Right lobe of liver (tissue), 6 donors: ENCODE measurements around the gene TAB2. TPM values are rescaled to one million over a fixed set of nuclear protein-coding genes. Genes with fewer than 3 reads are reported as not detected.

ENCODE experiments used
- ATAC-seq, 4 donors: fragments of 200-7000 bp; cut with Tn5 transposase; one replicate each; pipeline ENCODE4 v1.9.1; 2020; ENCODE audit warnings: mild to moderate bottlenecking in 4 of 4, moderate library complexity in 4 of 4
- DNase-seq, 3 donors: peaks; one replicate each; pipeline ENCODE4 v3.0.0-alpha.2; 2020
- H3K27ac ChIP-seq, 3 donors: fragments of 200-600 bp; one replicate each; pipeline ENCODE4 v1.8.0; 2022
- H3K27me3 ChIP-seq, 2 donors: fragments of 200-600 bp; one replicate each; pipeline ENCODE4 v1.8.0; 2022
- H3K36me3 ChIP-seq, 4 donors: fragments of 200-600 bp; sonication (generic) in 1 of 4; one replicate each; pipeline versions ENCODE4 v1.5.1 to v1.8.0; 2017 to 2022; ENCODE audit warnings: control low read depth in 1 of 4
- H3K4me1 ChIP-seq, 4 donors: fragments of 200-600 bp; sonication (generic) in 1 of 4; one replicate each; pipeline versions ENCODE4 v1.5.1 to v1.8.0; 2017 to 2022; ENCODE audit warnings: control low read depth in 1 of 4
- H3K4me3 ChIP-seq, 3 donors: fragments of 200-600 bp; one replicate each; pipeline ENCODE4 v1.8.0; 2022
- H3K9me3 ChIP-seq, 4 donors: fragments of 200-600 bp; sonication (generic) in 1 of 4; one replicate each; pipeline versions ENCODE4 v1.5.1 to v1.8.0; 2017 to 2022; ENCODE audit warnings: control low read depth in 1 of 4
- POLR2A ChIP-seq: fragments of 450-650 bp; IDR thresholded peaks from one replicate; pipeline ENCODE4 v1.6.1; 2017; ENCODE audit warnings: antibody characterized with exemption, mild to moderate bottlenecking
- WGBS: methylation state at CpG from one replicate; pipeline ENCODE4 v1.1.6; 2018; ENCODE audit warnings: low coverage, low lambda C conversion rate; ENCODE audit not compliant: insufficient coverage; ENCODE audit errors: missing lambda C conversion rate; 5-methylcytosine and 5-hydroxymethylcytosine counted together
- intact Hi-C, 2 donors: fragments of 100-400 bp; cut with DNase I; formaldehyde crosslinking; loops; one replicate each; pipeline versions ENCODE4 v1.11.2 to v1.14.1; 2022
- total RNA-seq, 6 experiments: library from RNA; depleted of rRNA in 2 of 6; stranded (reverse); fragments of >200 nt in 2 of 6; fragmentation: NEBNext Ultra II Directional in 3 of 6; extraction: Animal tissue kit (Norgen Biotek cat#: 25700) in 3 of 6; gene quantifications; one replicate each; pipeline versions ENCODE4 v1.1.0 to v1.2.4, GENCODE V29; 2016 to 2023
- TF ChIP-seq, protein P1 (sequence below), 4 donors: fragments of 200-600 bp in 3 of 4; fragments of 450-650 bp in 1 of 4; IDR thresholded peaks; one replicate each; pipeline versions ENCODE4 v1.5.1 to v1.8.0; 2016 to 2022; ENCODE audit warnings: antibody characterized with exemption in 4 of 4, mild to moderate bottlenecking in 2 of 4
- donor health status: DM: no; HTN: yes; CAD: no.
- donor health status: DM: no; HTN: no; CAD: no.
- donor health status: DM: no; HTN: no; CAD: no.
- donor health status: DM: no; HTN: yes; CAD: no.
- donor health status: DM: no; HTN: yes; CAD: no.

The TAB2 gene
- total RNA-seq, 6 experiments from 2014 or later: 25.5 to 33.1 (median 30.2) TPM

DNA sequence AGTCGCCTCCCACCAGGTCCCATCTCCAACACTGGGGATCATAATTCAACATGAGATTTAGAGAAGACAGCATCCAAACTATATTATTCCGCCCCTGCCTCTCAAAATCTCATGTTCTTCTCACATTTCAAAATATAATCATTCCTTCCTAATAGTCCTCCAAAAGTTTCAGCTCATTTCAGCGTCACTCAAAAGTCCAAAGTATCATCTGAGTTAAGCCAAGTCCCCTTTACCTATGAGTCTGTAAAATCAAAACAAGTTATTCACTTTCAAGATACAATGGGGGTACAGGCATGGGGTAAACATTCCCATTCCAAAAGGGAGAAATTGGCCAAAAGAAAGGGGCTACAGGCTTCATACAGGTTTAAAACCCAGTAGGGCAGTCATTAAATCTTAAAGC lies 43.0 kb downstream of the TAB2 start:
- Histone ChIP-seq H3K27ac (no peak overlapping the region), H3K4me3 (no peak overlapping the region), H3K36me3 (no peaks in the 10 kb centered on the region), H3K27me3 (no peaks in the 10 kb centered on the region), H3K4me1 (peaks cover 0 to 27% (median 8%) of the 10 kb centered on the region in 4 donors), H3K9me3 (no peaks in the 10 kb centered on the region)
- DNase-seq (no peak), ATAC-seq (peak; percentile 40 to 53 (median 46))
- intact Hi-C loops: no loop called here
- 60% methylated on average over 2 of the region's 3 CpGs for WGBS
- TF ChIP-seq, protein P1, sequence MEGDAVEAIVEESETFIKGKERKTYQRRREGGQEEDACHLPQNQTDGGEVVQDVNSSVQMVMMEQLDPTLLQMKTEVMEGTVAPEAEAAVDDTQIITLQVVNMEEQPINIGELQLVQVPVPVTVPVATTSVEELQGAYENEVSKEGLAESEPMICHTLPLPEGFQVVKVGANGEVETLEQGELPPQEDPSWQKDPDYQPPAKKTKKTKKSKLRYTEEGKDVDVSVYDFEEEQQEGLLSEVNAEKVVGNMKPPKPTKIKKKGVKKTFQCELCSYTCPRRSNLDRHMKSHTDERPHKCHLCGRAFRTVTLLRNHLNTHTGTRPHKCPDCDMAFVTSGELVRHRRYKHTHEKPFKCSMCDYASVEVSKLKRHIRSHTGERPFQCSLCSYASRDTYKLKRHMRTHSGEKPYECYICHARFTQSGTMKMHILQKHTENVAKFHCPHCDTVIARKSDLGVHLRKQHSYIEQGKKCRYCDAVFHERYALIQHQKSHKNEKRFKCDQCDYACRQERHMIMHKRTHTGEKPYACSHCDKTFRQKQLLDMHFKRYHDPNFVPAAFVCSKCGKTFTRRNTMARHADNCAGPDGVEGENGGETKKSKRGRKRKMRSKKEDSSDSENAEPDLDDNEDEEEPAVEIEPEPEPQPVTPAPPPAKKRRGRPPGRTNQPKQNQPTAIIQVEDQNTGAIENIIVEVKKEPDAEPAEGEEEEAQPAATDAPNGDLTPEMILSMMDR (IDR thresholded peaks at IDR 0.05): no peak
- no peak for TF ChIP-seq POLR2A

DNA sequence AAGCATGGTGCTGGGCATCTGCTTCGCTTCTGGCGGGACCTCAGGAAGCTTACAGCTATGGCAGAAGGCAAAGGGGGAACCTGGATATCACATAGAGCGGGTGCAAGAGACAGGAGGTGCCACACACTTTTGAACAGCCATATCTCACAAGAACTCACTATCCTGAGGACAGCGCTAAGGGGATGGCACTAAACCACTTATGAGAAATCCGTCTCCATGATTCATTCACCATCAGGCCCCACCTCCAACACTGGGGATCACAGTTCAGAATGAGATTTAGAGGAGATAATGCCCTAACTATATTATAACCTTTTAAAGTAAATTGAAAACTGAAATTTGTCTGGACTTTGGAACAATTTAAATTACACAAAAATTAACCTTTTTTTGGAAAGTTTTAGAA lies 44.8 kb downstream of the TAB2 start:
- intact Hi-C loops: no loop called here
- no peak overlapping the region for H3K27ac ChIP-seq
- H3K36me3 ChIP-seq: no peaks in the 10 kb centered on the region
- no peaks in the 10 kb centered on the region for H3K9me3 ChIP-seq
- WGBS: 88% methylated on average over 2 of the region's 5 CpGs
- no peaks in the 10 kb centered on the region for H3K27me3 ChIP-seq
- H3K4me3 ChIP-seq: no peak overlapping the region
- ATAC-seq (no peak), DNase-seq (no peak)
- TF ChIP-seq POLR2A: no peak
- TF ChIP-seq, protein P1 (IDR thresholded peaks at IDR 0.05): no peak
- H3K4me1 ChIP-seq: peaks cover 0 to 27% (median 8%) of the 10 kb centered on the region in 4 donors

DNA sequence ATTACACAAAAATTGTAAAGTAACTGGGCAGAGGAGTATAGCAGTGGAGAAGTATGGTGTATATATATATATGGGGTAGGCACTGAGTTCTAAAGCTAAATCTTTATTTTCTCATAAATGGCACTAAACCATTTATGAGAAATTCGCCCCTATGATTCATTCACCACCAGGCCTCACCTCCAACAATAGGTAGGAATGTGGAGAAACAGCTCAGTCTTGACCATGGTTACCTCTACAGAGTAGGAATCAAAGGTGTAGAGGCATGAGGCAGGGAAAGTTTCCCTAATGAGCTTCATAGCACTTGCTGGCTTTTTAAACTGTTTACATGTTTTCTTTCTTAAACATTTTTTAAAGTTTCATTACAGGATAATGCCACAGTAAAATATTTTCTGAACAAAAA lies 45.6 kb downstream of the TAB2 start:
- intact Hi-C loops: no loop called here
- Histone ChIP-seq H3K36me3 (no peaks in the 10 kb centered on the region), H3K27me3 (no peaks in the 10 kb centered on the region), H3K9me3 (no peaks in the 10 kb centered on the region), H3K4me3 (no peak overlapping the region), H3K27ac (no peak overlapping the region), H3K4me1 (peaks cover 0 to 27% (median 8%) of the 10 kb centered on the region in 4 donors)
- no CpG with 5 or more reads among the region's 1 CpG for WGBS
- no peak for DNase-seq
- TF ChIP-seq POLR2A: no peak
- TF ChIP-seq, protein P1 (IDR thresholded peaks at IDR 0.05): no peak
- ATAC-seq: no peak

DNA sequence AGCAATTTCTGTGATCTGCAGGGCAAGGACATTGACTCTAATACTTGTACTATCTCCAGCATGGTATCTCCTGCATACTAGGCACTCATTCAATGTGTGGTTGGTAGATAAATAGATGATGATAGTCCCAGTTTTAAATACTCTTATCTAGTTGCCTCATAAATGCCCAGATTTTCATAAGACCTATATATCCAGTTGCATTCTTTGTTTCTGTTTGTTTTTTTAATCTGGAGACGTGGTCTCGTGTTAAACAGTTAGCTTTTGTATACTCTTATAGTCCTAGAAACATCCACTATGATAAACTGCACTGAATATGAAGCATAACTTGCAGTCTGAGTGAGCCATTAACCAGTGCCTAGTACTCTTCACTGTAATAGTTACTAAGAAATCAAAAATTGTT lies 47.0 kb downstream of the TAB2 start:
- no peaks in the 10 kb centered on the region for H3K36me3 ChIP-seq
- ATAC-seq (peak in 3 of 4 donors; percentile 25 to 56 (median 32)), DNase-seq (no peak)
- H3K4me3 ChIP-seq: no peak overlapping the region
- no peaks in the 10 kb centered on the region for H3K9me3 ChIP-seq
- H3K27ac ChIP-seq: no peak overlapping the region
- no peaks in the 10 kb centered on the region for H3K27me3 ChIP-seq
- 45% methylated on average over 2 of the region's 2 CpGs for WGBS
- TF ChIP-seq, protein P1 (IDR thresholded peaks at IDR 0.05): no peak
- no peak for TF ChIP-seq POLR2A
- peaks cover 0 to 20% (median 8%) of the 10 kb centered on the region in 4 donors for H3K4me1 ChIP-seq
- intact Hi-C loops: no loop called here

DNA sequence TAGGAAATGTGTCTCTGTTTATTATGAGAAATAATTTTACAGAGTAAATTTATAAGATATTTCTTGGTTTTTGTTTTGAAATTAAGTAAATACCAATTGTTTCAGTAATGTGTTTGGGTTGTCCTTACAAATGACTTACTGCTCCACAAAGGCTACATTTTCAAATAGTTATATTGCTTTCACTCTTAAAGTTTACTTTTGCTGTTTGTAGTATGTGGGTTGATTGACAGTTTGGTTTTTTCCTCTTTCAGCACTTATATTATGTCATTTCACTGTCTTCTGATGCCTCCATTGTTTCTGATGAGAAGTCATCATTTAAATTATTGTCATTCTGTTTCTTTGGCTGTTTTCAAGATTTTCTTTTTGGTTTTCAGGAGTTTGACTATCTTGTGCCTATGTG lies 47.7 kb downstream of the TAB2 start:
- ATAC-seq: no peak
- DNase-seq: no peak
- Histone ChIP-seq H3K4me3 (no peak overlapping the region), H3K36me3 (no peaks in the 10 kb centered on the region), H3K4me1 (peaks cover 0 to 14% (median 7%) of the 10 kb centered on the region in 4 donors), H3K27me3 (no peaks in the 10 kb centered on the region), H3K9me3 (no peaks in the 10 kb centered on the region), H3K27ac (no peak overlapping the region)
- intact Hi-C loops: no loop called here
- TF ChIP-seq, protein P1 (IDR thresholded peaks at IDR 0.05): no peak
- no peak for TF ChIP-seq POLR2A
